ENCODE data around the gene CERS3. TPM values are rescaled to one million over a fixed set of nuclear protein-coding genes. Genes with fewer than 3 reads are reported as not detected.

Gene CERS3
- total and polyA plus RNA-seq, 4 donors = not detected

DNA sequence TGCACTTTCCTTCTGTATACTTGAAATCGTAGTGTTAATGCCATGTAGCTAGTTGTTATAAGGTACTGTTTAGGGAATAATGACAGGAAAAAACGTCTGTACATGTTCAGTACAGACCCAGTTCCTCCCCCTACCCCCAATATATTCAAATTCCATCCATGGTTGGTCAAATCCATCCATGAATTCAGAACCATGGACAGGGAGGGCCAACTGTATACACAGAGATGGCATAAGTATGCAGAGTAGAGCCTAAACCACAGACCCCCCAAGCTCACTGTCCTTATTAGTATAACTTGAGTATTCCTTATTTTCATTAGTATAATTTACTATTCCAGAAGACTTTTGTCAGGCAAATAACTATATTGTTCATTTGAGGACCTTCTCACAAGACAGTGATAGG, 135.7 kb downstream of the CERS3 start:
- no peaks in the 10 kb centered on the region for H3K36me3 ChIP-seq (ENCODE audit: control insufficient read depth in 4 of 4, insufficient read depth in 3 of 4, low read depth in 1 of 4, low read length in 3 of 4)
- TF ChIP-seq REST (IDR thresholded peaks at IDR 0.05) (peak; percentile 81), TAF1 (conservative IDR thresholded peaks at IDR 0.05) (no peak)
- WGBS = 53% methylated on average over 2 of the region's 2 CpGs

GRCh38 chr15:100385300-100386050, 143.3 kb downstream of the CERS3 start:
- H3K4me3 ChIP-seq (ENCODE audit: low read depth in 1 of 3, low read length in 3 of 3) = no peak overlapping the region
- H3K36me3 ChIP-seq (ENCODE audit: control insufficient read depth in 4 of 4, insufficient read depth in 3 of 4, low read depth in 1 of 4, low read length in 3 of 4) = no peaks in the 10 kb centered on the region
- H3K9me3 ChIP-seq (ENCODE audit: control insufficient read depth in 4 of 4, low read length in 3 of 4) = peaks cover 0 to 5% (median 3%) of the 10 kb centered on the region in 4 donors
- H3K4me1 ChIP-seq (ENCODE audit: control insufficient read depth in 4 of 4, insufficient read depth in 4 of 4, low read length in 3 of 4) = peaks cover 0 to 6% (median 2%) of the 10 kb centered on the region in 4 donors
- no peak overlapping the region for H3K27ac ChIP-seq (ENCODE audit: low read depth in 1 of 2, low read length in 2 of 2)
- TF ChIP-seq CTCF (IDR thresholded peaks at IDR 0.05; ENCODE audit: low read depth, low read length, missing input control) (no peak), GABPA (IDR thresholded peaks at IDR 0.05 in 1 of 2, conservative IDR thresholded peaks at IDR 0.05 in 1 of 2) (no peak), TAF1 (conservative IDR thresholded peaks at IDR 0.05) (no peak), SP1 (IDR thresholded peaks at IDR 0.05) (no peak), REST (IDR thresholded peaks at IDR 0.05) (no peak), RAD21 (IDR thresholded peaks at IDR 0.05) (no peak), FOXA2 (IDR thresholded peaks at IDR 0.05) (no peak), RXRA (IDR thresholded peaks at IDR 0.05) (no peak), JUND (IDR thresholded peaks at IDR 0.05) (no peak), HNF4G (IDR thresholded peaks at IDR 0.05) (no peak), FOXA1 (IDR thresholded peaks at IDR 0.05) (no peak), NR2F2 (IDR thresholded peaks at IDR 0.05) (no peak), MAX (IDR thresholded peaks at IDR 0.05) (no peak), YY1 (IDR thresholded peaks at IDR 0.05) (no peak), EGR1 (IDR thresholded peaks at IDR 0.05; ENCODE audit: low read depth in 2 of 2) (no peak), HNF4A (conservative IDR thresholded peaks at IDR 0.05) (no peak)
- TF ChIP-seq, protein P1, sequence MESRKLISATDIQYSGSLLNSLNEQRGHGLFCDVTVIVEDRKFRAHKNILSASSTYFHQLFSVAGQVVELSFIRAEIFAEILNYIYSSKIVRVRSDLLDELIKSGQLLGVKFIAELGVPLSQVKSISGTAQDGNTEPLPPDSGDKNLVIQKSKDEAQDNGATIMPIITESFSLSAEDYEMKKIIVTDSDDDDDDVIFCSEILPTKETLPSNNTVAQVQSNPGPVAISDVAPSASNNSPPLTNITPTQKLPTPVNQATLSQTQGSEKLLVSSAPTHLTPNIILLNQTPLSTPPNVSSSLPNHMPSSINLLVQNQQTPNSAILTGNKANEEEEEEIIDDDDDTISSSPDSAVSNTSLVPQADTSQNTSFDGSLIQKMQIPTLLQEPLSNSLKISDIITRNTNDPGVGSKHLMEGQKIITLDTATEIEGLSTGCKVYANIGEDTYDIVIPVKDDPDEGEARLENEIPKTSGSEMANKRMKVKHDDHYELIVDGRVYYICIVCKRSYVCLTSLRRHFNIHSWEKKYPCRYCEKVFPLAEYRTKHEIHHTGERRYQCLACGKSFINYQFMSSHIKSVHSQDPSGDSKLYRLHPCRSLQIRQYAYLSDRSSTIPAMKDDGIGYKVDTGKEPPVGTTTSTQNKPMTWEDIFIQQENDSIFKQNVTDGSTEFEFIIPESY (IDR thresholded peaks at IDR 0.05) = no peak
- WGBS = 90% methylated on average over 3 of the region's 3 CpGs
- H3K27me3 ChIP-seq (ENCODE audit: control insufficient read depth in 4 of 4, insufficient read depth in 4 of 4, low read length in 3 of 4) = no peaks in the 10 kb centered on the region
- H3K9ac ChIP-seq (ENCODE audit: low read depth in 1 of 2, low read length in 2 of 2) = no peak overlapping the region
- DNase-seq (ENCODE audit: low spot score) = no peak

More for the DNA sequence above, 135.7 kb downstream of the CERS3 start:
- Histone ChIP-seq H3K27ac (ENCODE audit: low read depth in 1 of 2, low read length in 2 of 2) (no peak overlapping the region), H3K9ac (ENCODE audit: low read depth in 1 of 2, low read length in 2 of 2) (no peak overlapping the region), H3K4me3 (ENCODE audit: low read depth in 1 of 3, low read length in 3 of 3) (no peak overlapping the region), H3K4me1 (ENCODE audit: control insufficient read depth in 4 of 4, insufficient read depth in 4 of 4, low read length in 3 of 4) (no peaks in the 10 kb centered on the region), H3K9me3 (ENCODE audit: control insufficient read depth in 4 of 4, low read length in 3 of 4) (no peaks in the 10 kb centered on the region), H3K27me3 (ENCODE audit: control insufficient read depth in 4 of 4, insufficient read depth in 4 of 4, low read length in 3 of 4) (no peaks in the 10 kb centered on the region)
- DNase-seq (ENCODE audit: low spot score) = no peak

Data from liver (tissue), 9 donors.